HG03135 (cell line): ENCODE data around the gene NTM.
"Not testable (repeated sequence)": the region's sequence is repeated elsewhere in the genome, so short reads cannot be mapped to it uniquely, and the experiment has no call there.

Source experiments
- ATAC-seq: cut with Tn5 transposase; IDR thresholded peaks from one replicate; pipeline ENCODE4 v1.9.1; 2021; ENCODE audit warnings: mild to moderate bottlenecking, moderate library complexity; ENCODE audit not compliant: unreplicated experiment

The NTM gene

DNA sequence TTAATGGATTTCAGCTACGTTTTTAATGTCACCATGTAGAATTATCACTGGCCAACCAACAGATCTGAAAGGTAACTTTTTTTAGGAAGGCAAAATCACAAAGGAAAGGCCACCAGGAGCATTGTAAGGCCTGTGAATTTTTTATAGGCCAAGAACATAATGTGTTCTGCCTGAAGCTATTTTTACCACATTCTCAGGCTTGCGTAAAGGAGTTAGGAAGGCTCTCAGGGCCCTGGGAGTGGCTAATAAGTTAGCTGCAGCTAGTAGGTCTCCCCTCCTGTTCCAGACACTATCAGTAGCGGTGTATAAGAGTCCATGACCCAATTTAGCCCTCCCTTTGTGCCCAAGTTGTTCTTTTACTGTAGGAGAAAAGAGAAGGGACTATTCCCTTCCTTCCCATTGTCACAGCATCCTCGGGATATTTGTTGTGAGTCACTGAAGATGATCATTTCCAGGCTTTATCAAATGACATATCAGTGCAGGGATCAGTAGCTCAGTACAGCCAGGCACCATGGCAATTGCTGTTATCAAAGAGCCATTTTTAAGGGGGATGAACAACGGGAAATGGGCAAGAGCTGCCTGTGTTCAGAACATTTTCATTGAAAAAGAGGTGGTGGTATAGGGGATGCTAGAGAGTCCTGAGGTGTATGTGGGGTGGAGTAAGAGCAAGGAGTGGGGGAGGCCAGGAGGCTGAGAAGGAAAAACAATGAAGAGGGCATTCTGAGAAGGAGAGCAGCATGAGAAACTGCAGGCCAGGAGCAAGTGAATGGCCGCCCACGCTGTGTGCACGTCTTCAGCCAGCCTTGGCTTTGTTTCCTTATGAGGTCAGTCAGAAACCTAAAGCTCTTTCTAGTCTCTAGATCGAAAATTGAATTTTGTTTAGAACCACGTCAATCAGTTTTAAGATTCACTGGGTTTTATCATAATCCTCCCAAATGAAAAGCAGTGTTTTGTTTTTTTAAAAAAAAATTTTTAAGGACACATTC, 940.3 kb downstream of the NTM start:
- no peak for ATAC-seq

DNA sequence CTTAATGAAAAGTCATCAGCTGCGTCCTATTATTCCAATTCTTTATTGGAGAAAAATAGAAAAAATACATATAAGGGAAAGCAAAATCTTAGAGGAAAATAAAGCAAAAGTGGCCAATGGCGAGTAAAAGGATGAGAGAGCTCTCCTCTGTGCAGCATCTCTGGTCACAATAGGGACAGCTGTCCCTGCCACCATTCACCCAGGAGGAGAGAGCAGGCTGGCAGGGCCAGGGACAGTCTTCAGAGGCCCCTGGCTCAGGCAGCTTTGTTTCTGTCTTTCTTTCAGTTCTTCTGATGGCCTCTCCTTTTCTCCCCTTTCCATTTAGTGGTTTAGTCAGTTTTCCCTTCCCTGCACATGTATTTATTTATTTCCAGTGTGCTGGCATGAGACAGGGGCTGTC, 941.3 kb downstream of the NTM start:
- ATAC-seq = no peak

DNA sequence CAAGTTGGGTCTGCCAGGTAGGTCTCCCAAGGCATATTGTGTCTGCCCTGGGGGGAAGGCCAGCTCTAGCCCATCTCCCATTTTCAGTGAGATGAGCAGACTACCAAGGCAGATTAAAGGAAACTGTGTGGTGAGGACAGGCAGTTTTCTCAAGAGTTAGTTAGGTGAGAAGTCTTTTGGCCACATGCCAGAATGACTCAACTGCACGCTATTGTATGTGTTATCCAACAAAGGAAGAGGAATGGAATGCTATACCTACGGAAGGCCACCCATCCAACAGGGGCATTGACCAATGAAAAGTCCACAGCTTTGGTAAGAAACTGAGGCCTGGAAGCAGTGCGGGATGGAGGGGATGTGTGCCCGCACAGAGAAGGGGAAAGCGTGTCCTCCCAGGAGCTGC, 941.7 kb downstream of the NTM start:
- ATAC-seq = no peak

DNA sequence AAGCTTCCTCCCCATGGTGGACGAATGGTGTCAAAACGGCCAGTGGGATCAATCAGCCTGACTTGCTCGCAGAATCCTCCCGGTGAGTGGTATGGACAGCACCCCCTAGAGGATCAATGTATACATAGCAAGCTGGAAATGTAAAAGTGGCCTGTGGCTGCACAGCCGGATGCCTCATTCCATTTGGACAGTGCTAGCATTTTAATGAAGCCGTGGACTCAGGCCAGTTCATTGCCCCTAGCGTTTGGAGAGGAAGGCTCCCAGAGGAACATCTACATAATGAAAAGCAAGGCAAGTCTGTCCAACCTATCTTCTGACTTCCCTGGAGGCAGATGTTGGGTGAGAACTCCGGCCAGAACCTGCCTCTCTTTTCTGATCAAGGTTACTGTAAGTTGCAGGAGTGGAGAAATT, 942.3 kb downstream of the NTM start:
- ATAC-seq = no peak

DNA sequence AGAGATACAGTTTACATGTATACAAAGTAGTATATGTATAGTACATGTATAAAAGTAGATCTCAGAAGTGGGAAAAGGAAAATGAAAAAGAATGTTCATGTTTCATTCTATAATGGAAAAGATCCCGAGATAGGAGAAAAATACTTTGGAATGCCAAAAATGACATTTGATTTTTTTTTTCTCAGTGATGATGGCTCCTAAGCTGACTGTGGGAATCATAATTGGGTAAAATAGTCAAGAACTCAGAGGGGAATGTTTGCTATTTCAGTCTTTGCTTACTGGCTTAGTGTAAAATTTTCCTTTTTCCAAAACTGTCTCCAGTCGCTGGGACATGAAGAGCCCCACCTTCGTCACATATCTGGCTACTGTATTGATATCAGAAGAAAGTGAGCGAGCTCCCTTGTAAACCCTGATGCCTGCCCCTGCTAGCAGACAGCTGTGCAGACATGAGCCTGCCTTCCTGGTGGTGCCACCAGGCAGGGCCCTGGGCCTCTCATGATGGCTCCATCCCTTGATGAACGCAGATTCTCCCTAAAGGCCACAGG, 944.6 kb downstream of the NTM start:
- no peak for ATAC-seq

DNA sequence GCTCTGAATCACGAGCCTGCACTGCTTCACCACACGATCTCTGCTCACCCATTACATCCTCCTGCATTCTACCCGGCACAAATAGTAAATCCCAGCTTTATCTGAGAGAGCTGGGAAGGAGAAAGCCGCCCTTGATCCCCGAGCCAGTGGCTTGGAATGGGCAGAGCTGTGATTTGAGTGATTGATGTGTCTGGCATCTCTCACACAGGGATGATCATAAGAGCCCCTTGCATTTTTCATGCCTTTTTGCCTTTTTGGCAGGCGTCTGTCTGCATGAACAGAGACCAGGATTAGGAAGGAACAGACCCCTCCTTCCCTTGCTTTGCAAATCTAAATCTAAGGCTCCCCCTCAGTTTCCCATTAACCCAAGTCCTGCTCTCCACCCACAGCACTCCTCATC, 945.3 kb downstream of the NTM start:
- no peak for ATAC-seq

DNA sequence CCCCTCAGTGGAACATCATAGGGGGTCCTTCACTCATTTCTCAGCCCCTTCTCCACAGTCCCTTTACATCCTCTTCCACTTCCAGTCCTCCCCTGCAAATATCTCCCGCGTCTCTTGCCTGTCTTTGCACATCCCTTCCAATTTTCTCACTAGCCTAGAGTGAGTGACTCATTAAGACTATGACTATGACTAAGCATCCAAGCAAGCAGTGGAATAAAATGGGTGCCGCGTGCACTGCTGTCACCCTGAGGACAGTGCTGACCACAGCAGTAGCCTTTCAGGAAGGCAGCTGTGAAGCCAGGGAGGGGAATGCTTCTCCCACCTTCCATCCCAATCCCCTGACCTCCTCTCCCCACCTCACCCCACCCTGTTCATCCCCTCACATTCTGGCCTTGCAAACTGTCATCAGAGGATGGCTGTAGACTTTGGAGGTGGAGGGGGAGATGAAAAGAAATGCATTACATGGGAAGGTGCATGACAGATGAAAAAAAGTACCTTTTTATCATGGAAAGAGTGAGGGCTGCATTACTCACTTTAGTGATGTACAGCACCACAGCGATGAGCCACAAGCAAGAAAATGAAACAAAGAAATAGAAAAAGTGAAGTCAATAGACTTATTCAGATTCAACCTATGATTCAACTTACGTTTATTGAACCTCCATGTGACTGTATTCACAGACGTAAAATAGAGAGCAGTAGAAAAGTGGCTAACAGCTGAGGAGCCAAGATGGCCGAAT, 948.2 kb downstream of the NTM start:
- ATAC-seq = no peak

DNA sequence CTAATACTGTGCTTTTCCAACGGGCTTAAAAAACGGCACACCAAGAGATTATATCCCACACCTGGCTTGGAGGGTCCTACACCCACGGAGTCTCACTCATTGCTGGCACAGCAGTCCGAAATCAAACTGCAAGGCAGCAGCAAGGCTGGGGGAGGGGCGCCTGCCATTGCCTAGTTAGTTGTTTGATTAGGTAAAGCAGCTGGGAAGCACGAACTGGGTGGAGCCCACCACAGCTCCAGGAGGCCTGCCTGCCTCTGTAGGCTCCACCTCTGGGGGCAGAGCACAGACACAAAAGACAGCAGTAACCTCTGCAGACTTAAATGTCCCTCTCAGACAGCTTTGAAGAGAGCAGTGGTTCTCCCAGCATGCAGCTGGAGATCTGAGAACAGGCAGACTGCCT, 949.0 kb downstream of the NTM start:
- not testable (repeated sequence) for ATAC-seq

DNA sequence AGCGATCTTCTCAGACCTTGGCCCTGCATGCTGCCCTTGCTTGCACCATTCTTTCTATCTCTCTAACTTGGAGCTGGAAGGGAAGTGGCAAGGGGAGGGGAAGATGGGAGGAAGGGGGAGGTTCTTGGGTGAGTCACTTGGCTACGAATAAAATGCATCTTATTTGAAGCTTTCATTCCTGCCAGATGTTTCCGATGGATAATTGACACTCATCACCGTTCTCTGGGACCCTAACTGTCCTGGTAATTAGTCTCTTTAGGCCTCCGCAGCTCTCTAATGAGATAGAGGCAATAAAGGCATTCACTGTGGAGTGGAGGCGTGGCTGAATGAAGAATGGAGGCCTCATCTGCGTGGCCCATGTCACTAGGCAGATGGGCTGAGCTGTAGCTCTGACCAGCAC, 960.1 kb downstream of the NTM start:
- ATAC-seq = no peak

DNA sequence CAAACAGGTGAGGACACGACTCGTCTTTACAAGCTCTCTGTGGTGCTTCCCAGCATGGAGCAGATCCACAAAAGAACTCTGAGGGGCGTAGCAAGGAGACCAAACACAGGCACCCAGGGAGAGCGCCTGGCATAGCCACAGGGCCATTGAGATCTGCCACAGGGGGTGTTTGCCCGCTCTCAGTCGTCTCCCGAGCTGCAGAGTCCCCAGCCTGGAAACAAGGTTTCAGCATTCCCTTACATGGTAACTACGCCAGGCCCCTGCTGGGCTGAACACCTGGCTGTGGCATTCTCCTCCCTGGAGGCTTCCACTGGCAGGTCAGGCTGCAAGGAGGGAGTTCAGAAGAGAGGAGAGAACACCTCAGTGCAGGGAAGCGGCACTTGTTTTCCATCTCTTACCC, 962.1 kb downstream of the NTM start:
- ATAC-seq = no peak

DNA sequence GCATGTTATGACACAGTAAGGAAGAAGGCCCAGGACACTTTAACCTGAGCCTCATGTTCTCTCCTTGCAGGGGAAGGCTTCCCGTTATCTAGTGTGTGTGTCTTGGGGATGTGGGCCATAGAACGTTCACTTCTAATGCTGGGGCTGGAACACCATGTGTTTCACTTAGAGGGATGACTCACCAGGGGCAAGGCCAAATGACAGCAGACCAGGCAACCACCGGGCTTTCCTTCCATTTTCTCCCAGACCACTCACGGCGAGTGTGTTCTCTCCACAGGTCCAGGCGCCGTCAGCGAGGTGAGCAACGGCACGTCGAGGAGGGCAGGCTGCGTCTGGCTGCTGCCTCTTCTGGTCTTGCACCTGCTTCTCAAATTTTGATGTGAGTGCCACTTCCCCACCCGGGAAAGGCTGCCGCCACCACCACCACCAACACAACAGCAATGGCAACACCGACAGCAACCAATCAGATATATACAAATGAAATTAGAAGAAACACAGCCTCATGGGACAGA, 964.4 kb downstream of the NTM start:
- no peak for ATAC-seq

DNA sequence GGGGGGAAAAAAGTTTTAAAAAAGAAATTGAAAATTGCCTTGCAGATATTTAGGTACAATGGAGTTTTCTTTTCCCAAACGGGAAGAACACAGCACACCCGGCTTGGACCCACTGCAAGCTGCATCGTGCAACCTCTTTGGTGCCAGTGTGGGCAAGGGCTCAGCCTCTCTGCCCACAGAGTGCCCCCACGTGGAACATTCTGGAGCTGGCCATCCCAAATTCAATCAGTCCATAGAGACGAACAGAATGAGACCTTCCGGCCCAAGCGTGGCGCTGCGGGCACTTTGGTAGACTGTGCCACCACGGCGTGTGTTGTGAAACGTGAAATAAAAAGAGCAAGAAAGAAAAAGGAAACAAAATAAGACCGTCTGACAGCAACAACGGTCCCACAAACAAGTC, 964.9 kb downstream of the NTM start:
- ATAC-seq = no peak

DNA sequence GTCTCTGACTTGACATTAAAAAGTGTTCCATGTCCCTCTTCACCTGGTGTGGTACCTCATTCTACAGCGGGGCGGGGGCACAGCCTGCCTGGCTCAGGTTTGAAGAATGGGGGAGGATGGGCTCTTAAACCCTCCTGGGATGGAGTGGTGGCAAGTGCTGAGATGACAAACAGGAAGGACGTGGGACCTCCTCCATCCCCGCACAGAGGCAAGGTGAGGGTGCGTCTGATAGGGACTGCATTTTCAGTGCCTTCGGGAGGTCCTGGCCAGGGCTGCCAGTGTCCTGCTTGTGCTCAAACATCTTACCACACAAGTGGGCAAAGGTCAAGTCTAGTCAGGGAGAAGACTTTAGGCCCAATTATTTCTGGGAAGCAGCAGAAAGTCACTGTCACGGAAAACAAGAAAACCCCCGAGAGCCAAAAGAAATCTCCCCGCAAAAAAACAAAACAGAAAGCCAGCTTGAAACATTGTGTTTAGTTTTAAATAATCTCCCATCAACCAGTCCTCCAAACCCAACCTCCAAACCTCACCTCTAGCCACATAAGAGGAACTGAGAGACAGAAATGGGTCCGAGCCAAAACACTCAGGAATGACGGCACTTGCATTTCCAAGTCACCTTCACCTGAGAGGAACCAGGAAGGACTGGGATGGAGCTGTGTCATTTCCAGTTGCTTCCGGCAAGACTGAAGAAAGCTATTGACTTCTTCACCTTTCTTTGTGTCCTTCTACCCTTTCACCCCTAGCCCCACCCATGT, 966.5 kb downstream of the NTM start:
- ATAC-seq = no peak

DNA sequence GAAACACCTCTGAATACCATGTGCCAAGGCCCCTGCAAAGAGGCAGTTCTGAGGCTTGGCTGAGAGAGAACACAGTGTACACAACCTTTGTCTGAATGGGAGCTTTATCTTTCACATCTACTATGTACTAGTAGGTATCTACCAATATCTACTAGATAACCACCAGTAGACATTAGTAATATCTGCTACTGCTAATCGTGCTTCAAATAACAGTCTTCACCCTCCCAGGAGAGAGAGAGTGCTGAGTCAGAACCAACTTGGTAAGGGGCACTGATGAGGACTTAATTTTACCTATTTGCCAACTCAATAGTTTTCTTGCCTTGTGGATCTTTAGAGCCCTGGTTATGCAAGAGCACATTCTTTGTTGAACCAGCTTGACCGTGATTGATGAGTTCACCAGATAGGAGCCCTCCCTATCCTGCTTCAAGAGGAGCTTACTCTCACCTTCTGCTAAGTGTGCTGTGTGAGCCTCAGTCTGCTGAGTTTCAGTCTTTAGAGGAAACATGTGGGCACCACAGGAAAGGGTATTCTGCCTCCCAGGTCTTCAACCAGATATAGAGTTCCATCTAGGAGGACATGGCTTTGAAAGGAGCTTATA, 967.5 kb downstream of the NTM start:
- ATAC-seq = no peak

DNA sequence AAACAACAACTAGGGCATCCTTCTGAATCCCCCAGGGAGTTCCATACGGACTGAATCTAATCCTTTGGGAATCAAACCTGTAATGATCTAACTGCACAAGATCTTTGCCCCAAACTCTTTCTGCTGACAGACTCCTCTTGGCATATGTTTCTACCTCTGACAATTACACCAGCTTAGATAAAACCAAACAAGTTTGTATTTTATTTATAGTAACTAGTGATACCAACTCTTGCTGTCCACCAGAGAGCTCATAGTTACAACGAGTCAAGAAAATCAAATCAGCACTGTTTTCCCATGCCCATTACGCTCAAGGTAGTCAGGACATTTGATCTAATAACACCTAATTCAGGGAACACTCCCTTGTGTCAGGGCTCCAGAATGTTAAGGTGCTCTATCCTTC, 972.0 kb downstream of the NTM start:
- ATAC-seq = no peak

DNA sequence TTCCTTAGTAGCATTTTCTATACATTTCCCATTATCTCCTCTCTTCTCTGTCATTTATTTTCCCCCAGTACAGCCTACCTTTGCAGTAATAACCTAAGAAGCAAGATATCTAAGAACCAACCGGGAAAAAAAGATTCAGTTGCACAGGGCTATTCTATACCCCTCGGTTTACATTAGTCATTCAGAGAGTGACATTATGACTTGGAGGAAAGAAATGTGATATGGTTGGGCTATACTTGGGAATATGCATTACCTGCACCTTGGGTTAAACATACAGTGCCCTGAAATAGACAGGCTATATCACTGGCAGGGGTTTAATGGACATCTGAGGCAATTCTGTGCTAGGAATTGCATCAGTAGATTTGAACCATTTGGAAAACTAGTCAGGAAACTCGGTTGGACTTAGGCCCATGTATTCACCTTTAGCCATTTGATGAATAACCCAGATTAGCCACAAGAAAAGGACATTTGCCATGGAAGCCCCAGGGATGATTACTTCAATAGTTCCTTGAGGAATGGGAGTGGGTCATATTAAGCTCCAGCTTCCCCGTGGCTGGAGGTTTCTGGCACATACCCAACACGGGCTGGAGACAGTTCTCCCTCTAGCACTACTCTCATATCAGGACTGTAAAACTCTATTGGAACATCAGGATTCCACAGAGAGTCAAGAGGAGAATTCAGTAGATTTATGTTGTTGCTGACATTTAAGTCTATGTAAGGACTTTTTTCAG, 973.2 kb downstream of the NTM start:
- ATAC-seq = no peak

DNA sequence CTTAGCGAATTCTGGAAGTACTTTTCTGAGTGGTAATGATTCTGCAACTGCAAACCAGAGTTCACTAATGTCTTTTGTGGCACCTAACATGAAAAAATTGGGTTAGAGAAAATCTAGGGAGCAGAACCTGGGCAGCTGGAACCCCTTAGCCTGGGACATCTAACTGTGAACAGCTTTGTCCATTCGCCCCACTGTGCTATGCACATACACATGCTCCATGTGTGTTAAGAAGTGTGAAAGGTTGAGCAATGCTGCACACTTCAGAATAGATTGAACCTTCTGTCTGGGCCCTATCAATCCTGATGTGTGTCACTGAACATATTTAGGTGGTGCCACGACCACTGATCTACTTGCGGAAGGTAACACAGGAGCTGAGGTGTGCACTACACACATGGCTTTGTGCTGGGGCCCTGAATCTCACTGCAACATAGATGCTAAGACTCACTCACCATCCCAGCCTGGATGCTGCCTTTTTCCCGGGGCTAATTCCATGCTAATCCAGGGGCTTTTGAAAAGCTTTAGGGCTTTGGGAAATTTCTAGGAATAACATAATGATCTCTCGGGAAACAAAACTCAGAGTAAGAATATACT, 976.2 kb downstream of the NTM start:
- ATAC-seq = no peak

DNA sequence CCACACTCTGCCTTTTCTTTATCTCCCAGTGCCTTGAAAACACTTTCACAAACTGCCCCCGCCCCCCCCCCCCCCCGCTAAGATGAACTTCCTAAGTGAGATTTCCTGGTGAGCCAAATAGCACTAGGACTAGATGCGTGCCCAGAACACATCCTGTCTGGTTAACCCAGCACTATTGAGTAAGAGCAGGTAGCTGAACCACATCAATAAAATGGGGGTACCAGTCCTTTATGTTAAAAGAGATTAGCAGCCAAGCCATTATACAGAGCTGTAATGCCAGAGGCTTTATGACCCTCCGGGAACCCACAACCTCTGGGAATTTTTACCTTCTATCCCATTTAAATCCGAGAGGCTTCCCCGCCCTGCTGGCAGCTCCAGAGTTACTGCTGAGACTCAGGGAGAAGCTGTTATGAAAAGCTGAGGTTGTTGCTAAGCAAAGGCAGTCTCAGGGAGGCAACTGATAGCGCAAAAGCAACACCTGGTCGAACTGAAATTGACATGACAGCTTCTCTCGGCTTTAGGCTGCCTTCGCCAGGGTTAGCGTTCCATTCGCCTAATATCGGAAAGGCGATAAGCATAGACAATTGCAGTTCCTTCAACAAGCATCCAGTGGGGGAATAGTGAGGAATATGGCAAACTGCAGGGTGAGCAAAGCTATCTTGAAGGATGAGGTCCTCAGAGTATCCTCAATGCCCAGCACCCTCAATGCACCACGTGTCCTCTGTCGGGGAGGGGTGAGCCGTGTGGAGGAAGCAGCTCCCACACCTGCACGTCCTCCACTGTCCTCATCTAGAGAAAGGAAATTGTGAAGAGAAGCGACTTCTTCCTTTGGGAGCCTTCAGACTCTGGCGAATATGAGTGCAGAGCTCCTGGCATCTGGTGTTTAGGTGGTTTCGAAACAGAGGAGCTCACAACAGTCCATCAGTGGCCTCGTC, 977.0 kb downstream of the NTM start:
- no peak for ATAC-seq
